Naive B cell (primary cell): ENCODE measurements around the gene TBXA2R. TPM values are rescaled to one million over a fixed set of nuclear protein-coding genes. Genes with fewer than 3 reads are reported as not detected.
"Not testable (repeated sequence)": the region's sequence is repeated elsewhere in the genome, so short reads cannot be mapped to it uniquely, and the experiment has no call there.

ENCODE experiments used
- ATAC-seq, 2 donors: fragments of 150-1000 bp; cut with Tn5 transposase; 2 replicates each; pipeline ENCODE4 v1.10.0; 2021; ENCODE audit warnings: low read depth in 2 of 2, mild to moderate bottlenecking in 2 of 2, moderate library complexity in 2 of 2
- DNase-seq: peaks from one replicate; pipeline ENCODE4 v3.0.0; 2022
- H3K27ac Mint-ChIP-seq, 6 donors: one replicate each; pipeline ENCODE4 v1.8.0; 2020 to 2022; ENCODE audit warnings: mild to moderate bottlenecking in 6 of 6, mixed read lengths in 6 of 6, moderate library complexity in 5 of 6, inconsistent platforms in 2 of 6
- H3K27me3 Mint-ChIP-seq, 3 donors: one replicate each; pipeline ENCODE4 v1.8.0; 2021 to 2022; ENCODE audit warnings: mixed read lengths in 3 of 3, mild to moderate bottlenecking in 1 of 3
- H3K36me3 Mint-ChIP-seq, 2 donors: one replicate each; pipeline ENCODE4 v1.8.0; 2020 to 2022; ENCODE audit warnings: mixed read lengths in 2 of 2, inconsistent platforms in 1 of 2, mild to moderate bottlenecking in 1 of 2
- H3K4me1 Mint-ChIP-seq, 3 donors: one replicate each; pipeline ENCODE4 v1.8.0; 2020 to 2022; ENCODE audit warnings: mixed read lengths in 3 of 3, inconsistent platforms in 1 of 3, mild to moderate bottlenecking in 1 of 3, moderate library complexity in 1 of 3
- H3K4me3 Mint-ChIP-seq, 8 donors: one replicate each; pipeline ENCODE4 v1.8.0; 2020 to 2022; ENCODE audit warnings: mild to moderate bottlenecking in 8 of 8, mixed read lengths in 8 of 8, moderate library complexity in 8 of 8, inconsistent platforms in 2 of 8
- H3K9me3 Mint-ChIP-seq, 7 donors: one replicate each; pipeline ENCODE4 v1.8.0; 2020 to 2022; ENCODE audit warnings: mixed read lengths in 7 of 7, mild to moderate bottlenecking in 5 of 7, inconsistent platforms in 2 of 7, moderate library complexity in 1 of 7
- polyA plus RNA-seq, 6 donors: library from polyadenylated mRNA; unstranded; fragments of 300-500 nt; fragmentation: Illumina TruSeq; gene quantifications; one replicate each; pipeline ENCODE4 v1.2.3, GENCODE V29; 2021; ENCODE audit warnings: low read depth in 6 of 6

The TBXA2R gene
- polyA plus RNA-seq, 6 donors from 2014 or later: 15.9 to 32.5 (median 22.7) TPM

DNA sequence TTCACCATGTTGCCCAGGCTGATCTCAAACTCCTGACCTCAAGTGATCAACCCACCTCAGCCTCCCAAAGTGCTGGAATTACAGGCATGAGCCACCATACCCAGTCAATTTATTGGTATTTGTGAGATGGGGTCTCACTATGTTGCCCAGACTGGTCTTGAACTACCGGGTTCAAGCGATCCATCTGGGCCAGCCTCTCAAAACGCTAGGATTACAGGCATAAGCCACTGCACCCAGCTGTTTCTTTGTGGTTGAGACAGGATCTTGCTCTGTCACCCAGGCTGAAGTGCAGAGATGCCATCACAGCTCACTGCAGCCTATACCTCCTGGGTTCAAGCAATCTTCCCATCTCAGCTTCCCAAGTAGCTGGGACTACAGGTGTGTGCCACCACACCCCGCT lies 24.9 kb downstream of the TBXA2R start:
- H3K36me3 Mint-ChIP-seq, H3K4me1 Mint-ChIP-seq: not testable (repeated sequence)

GRCh38 chr19:3580156-3580934 lies 26.3 kb downstream of the TBXA2R start:
- DNase-seq (no peak), ATAC-seq (no peak)
- Mint-ChIP-seq H3K4me3 (peak overlapping the region in 1 of 8 donors; percentile 35), H3K4me1 (peaks cover under 1 to 6% (median 4%) of the 10 kb centered on the region in 3 donors), H3K9me3 (no peaks in the 10 kb centered on the region), H3K27me3 (no peaks in the 10 kb centered on the region), H3K36me3 (peaks cover 0 to 4% of the 10 kb centered on the region in 2 donors), H3K27ac (peak overlapping the region in 3 of 6 donors; percentile 49 to 52 (median 49))

More for the DNA sequence above, 24.9 kb downstream of the TBXA2R start:
- DNase-seq, ATAC-seq, H3K9me3 Mint-ChIP-seq, H3K4me3 Mint-ChIP-seq, H3K27me3 Mint-ChIP-seq, H3K27ac Mint-ChIP-seq: not testable (repeated sequence)

- ATAC-seq (no peak), DNase-seq (no peak)
- H3K4me3 Mint-ChIP-seq: peak overlapping the region in 1 of 8 donors; percentile 23
- H3K27me3 Mint-ChIP-seq: no peaks in the 10 kb centered on the region
- H3K4me1 Mint-ChIP-seq: peaks cover 9 to 14% (median 13%) of the 10 kb centered on the region in 3 donors
- H3K36me3 Mint-ChIP-seq: peaks cover 0 to 7% of the 10 kb centered on the region in 2 donors
- H3K9me3 Mint-ChIP-seq: no peaks in the 10 kb centered on the region
- no peak overlapping the region for H3K27ac Mint-ChIP-seq
Measured at GRCh38 chr19:3578390-3578789, 28.3 kb downstream of the TBXA2R start.

GRCh38 chr19:3577723-3578344 lies 28.8 kb downstream of the TBXA2R start:
- Mint-ChIP-seq H3K9me3 (no peaks in the 10 kb centered on the region), H3K4me1 (peaks cover 9 to 14% (median 13%) of the 10 kb centered on the region in 3 donors), H3K27ac (peak overlapping the region in 1 of 6 donors; percentile 44), H3K27me3 (no peaks in the 10 kb centered on the region), H3K4me3 (peak overlapping the region in 1 of 8 donors; percentile 12), H3K36me3 (peaks cover 0 to 7% of the 10 kb centered on the region in 2 donors)
- ATAC-seq (no peak), DNase-seq (no peak)

GRCh38 chr19:3576696-3577443 lies 29.8 kb downstream of the TBXA2R start:
- Mint-ChIP-seq H3K4me1 (peaks cover 14 to 20% (median 17%) of the 10 kb centered on the region in 3 donors), H3K4me3 (peak overlapping the region in 4 of 8 donors; percentile 24 to 78 (median 46))

GRCh38 chr19:3575949-3576673 lies 30.6 kb downstream of the TBXA2R start:
- Mint-ChIP-seq H3K4me1 (peaks cover 18 to 24% (median 20%) of the 10 kb centered on the region in 3 donors), H3K27me3 (no peaks in the 10 kb centered on the region), H3K36me3 (peaks cover 0 to 7% of the 10 kb centered on the region in 2 donors), H3K9me3 (no peaks in the 10 kb centered on the region), H3K4me3 (peak overlapping the region in 4 of 8 donors; percentile 24 to 78 (median 46)), H3K27ac (no peak overlapping the region)
- DNase-seq (no peak), ATAC-seq (no peak)

More at GRCh38 chr19:3576696-3577443, 29.8 kb downstream of the TBXA2R start:
- Mint-ChIP-seq H3K27ac (no peak overlapping the region), H3K27me3 (no peaks in the 10 kb centered on the region), H3K36me3 (peaks cover 0 to 7% of the 10 kb centered on the region in 2 donors), H3K9me3 (no peaks in the 10 kb centered on the region)
- DNase-seq: no peak
- ATAC-seq: no peak

DNA sequence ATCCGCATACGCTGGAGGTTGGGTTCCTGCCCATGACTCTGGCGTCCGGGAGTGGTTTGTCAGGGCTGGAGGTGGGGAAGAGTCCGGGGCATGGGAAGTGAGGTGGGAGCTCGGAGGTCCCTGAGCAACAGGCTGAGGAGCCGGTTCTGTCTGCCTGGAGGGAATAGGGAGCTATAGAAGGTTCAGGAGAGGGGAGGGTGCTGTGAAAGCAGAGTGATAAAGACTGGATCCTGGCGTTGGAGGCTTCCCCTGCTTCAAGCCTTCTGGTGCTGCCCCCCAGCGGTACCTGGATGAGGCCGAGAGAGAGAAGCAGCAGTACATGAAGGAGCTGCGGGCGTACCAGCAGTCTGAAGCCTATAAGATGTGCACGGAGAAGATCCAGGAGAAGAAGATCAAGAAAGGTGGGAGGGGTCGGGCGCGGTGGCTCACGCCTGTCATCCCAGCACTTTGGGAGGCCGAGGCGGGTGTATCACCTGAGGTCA lies 31.4 kb downstream of the TBXA2R start:
- H3K4me1 Mint-ChIP-seq: peaks cover 20 to 24% (median 21%) of the 10 kb centered on the region in 3 donors
- peaks cover 0 to 7% of the 10 kb centered on the region in 2 donors for H3K36me3 Mint-ChIP-seq
- DNase-seq (no peak), ATAC-seq (no peak)
- H3K4me3 Mint-ChIP-seq: peak overlapping the region in 6 of 8 donors; percentile 24 to 87 (median 74)
- H3K27ac Mint-ChIP-seq: peak overlapping the region in 3 of 6 donors; percentile 26 to 89 (median 82)
- H3K9me3 Mint-ChIP-seq: no peaks in the 10 kb centered on the region
- H3K27me3 Mint-ChIP-seq: no peaks in the 10 kb centered on the region

DNA sequence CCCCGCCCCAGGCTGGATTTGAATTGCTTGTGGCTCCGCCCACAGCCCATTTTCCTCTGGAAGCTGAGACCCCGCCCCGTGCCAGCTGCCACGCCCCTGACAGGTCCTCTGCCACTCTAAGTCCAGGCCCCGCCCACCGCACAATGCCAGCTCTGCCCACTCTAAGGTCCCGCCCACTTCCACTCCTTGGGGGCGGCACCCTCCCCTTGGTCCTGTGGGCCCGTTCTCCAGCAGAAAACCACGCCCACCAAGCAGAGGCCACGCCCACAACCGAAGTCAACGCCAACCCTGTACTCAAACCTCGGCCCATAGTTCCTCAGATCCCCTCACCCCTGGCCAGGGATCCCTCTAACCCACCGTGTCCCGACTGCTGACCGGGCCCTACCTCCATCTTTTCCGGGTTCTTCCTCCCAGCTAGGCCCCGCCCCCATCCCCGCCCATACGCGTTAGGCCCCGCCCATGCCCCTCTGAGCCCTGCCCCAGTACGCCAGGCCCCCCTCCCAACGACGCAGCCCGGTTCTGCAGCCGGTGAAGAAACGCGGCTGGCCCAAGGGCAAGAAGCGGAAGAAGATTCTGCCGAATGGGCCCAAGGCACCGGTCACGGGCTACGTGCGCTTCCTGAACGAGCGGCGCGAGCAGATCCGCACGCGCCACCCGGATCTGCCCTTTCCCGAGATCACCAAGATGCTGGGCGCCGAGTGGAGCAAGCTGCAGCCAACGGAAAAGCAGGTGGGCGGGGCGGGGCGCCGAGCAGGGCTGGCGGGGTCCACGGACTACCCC lies 32.6 kb downstream of the TBXA2R start:
- H3K4me1 Mint-ChIP-seq: peaks cover 20 to 24% (median 21%) of the 10 kb centered on the region in 3 donors
- peak overlapping the region in 3 of 6 donors; percentile 44 to 71 (median 64) for H3K27ac Mint-ChIP-seq
- H3K27me3 Mint-ChIP-seq: no peaks in the 10 kb centered on the region
- peak overlapping the region; percentile 66 to 92 (median 80) for H3K4me3 Mint-ChIP-seq
- ATAC-seq (peak in 1 of 2 donors; percentile 7), DNase-seq (peak; percentile 65)
- H3K9me3 Mint-ChIP-seq: no peaks in the 10 kb centered on the region
- peaks cover 0 to 7% of the 10 kb centered on the region in 2 donors for H3K36me3 Mint-ChIP-seq

DNA sequence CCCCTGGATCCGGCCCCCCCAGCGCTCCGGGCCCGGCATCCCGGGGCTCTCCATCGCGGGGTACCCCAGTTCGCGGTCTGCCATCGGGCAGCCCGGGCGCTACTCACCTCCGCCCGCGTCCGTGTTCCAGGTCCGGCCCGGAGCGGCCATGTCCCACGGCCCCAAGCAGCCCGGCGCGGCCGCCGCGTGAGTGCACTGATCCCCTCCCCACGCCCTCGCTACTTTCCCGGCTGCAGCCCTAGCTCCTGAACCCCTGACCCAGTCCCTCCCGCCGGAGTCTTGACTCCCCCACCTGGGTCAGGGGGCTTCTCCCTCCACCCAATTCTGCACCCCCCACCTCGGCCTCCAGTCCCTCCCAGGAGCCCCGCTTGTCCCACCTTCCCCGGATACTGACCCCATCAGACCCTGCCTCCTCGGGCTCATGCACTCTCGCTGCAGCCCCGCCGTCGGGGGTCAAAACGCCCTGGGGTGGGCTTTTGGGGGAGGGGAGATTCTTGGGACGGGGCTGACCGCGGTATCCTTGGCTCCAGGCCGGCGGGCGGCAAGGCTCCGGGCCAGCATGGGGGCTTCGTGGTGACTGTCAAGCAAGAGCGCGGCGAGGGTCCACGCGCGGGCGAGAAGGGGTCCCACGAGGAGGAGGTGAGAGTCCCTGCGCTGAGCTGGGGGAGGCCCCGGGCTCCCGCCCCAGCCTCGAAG lies 33.4 kb downstream of the TBXA2R start:
- DNase-seq (no peak), ATAC-seq (no peak)
- no peaks in the 10 kb centered on the region for H3K9me3 Mint-ChIP-seq
- H3K27ac Mint-ChIP-seq: peak overlapping the region in 3 of 6 donors; percentile 64 to 75 (median 71)
- peaks cover 0 to 7% of the 10 kb centered on the region in 2 donors for H3K36me3 Mint-ChIP-seq
- no peaks in the 10 kb centered on the region for H3K27me3 Mint-ChIP-seq
- peak overlapping the region; percentile 66 to 92 (median 80) for H3K4me3 Mint-ChIP-seq
- peaks cover 20 to 24% (median 21%) of the 10 kb centered on the region in 3 donors for H3K4me1 Mint-ChIP-seq

- ATAC-seq (no peak), DNase-seq (no peak)
- H3K4me1 Mint-ChIP-seq: peaks cover 20 to 24% (median 21%) of the 10 kb centered on the region in 3 donors
- H3K9me3 Mint-ChIP-seq: no peaks in the 10 kb centered on the region
- H3K4me3 Mint-ChIP-seq: peak within 1 kb of the TSS; percentile 74 to 92 (median 86)
- peaks cover 0 to 7% of the 10 kb centered on the region in 2 donors for H3K36me3 Mint-ChIP-seq
- H3K27me3 Mint-ChIP-seq: no peaks in the 10 kb centered on the region
- H3K27ac Mint-ChIP-seq: peak within 1 kb of the TSS; percentile 33 to 77 (median 72)
Measured at GRCh38 chr19:3572855-3573161, 33.9 kb downstream of the TBXA2R start, which contains the start of gene HMG20B. TSS of gene HMG20B (plus strand) at chr19:3572944. CDS start at chr19:3573310, 366 bp downstream.

GRCh38 chr19:3572132-3572854 lies 34.4 kb downstream of the TBXA2R start:
- Mint-ChIP-seq H3K4me1 (peaks cover 20 to 24% (median 21%) of the 10 kb centered on the region in 3 donors), H3K4me3 (peak overlapping the region; percentile 73 to 90 (median 86)), H3K27ac (peak overlapping the region; percentile 33 to 77 (median 61)), H3K9me3 (no peaks in the 10 kb centered on the region), H3K27me3 (no peaks in the 10 kb centered on the region), H3K36me3 (peaks cover 0 to 7% of the 10 kb centered on the region in 2 donors)
- ATAC-seq (peak; percentile 94 to 97), DNase-seq (peak; percentile 98)
